Measurements from ENCODE around the gene BAZ1B.
"Not testable (repeated sequence)": the region's sequence is repeated elsewhere in the genome, so short reads cannot be mapped to it uniquely, and the experiment has no call there.

Gene BAZ1B

DNA sequence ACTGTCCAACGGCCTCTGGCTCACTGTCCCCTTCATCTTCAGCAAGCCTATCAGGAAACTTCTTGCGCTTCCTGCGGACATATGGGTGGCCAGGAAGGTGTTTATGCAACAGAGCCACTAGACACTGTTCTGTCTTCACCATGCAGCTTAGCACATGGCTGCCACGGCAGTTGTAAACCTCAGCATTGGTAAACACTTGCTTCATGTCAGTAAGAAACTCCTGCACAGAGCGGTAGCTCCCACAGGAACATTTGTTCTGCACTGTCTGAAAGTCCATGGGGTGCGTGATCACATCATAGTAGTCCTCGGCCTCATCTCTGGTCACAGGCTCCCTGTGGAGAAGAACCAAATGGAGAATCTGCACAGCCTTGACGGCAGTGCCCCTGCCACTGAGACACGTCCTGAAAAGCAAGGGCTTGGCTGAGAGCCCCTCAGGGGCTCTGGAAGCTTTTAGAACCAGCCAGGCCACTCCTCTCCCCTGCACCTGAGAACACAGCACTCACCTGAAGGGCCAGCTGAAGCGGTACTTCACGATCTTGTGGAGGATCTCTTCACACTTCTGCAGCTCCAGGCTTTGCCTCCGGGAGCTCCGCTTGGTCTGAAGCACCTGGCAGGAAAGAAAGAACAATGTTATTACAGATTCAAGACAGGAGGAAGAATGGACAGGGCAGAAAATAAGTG is 79.7 kb downstream of the BAZ1B start:
- no peak for DNase-seq

DNA sequence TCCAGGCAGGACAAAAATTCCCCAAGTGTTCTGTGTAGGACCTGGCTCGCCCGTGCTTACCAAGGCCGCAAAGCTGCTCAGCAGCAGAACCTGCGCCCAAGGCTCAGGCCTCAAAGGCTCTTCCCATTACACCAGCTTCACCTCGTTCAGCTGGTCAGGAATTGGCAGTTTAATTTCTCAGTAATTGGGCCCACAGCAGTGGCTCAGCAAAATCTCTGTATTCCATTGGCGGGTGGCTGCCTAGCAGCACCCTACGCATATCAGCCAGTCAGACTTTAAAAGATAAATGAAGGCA is 82.7 kb downstream of the BAZ1B start:
- no peak for DNase-seq

DNA sequence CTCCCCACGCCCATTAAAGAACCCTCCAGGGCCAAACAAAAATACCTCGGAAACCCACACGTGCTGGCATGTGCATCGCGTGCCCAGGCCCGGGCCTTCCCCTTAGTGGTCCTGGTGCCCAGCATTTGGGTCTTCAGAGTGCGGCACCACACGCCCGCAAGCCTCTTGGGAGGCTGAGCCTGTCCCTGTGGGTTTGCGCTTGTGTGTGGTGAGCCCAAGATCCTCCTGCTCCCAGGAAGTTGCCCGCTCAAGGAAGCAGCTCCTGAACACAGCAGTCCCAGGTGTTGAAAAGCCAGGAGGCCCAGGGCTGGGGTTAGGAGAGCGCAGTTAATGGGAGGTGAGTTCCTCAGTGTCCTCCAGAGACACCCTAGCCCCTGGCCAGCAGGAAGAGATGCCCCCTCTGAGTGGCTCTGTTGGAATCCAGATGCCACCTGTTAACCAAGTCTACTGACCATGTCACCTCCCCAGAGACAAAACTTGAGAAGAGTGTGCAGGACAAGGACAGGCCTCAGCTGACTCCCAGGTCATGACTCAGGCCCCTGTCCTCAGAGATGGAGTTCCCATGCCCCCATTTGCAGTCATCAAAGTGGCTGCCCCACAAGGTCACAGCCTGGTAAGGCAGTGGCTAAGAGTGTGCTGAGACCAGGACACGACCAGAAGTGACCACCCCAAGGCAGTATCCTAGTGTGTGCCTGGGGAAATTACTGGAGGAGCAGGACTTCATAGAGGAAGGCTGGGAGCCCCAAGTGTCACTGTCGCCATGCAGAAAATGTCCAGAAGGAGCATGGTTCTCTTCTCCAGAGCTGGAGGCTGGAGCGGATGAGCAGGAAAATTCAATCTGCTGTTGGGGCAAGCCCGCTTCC is 83.3 kb downstream of the BAZ1B start:
- DNase-seq = no peak

DNA sequence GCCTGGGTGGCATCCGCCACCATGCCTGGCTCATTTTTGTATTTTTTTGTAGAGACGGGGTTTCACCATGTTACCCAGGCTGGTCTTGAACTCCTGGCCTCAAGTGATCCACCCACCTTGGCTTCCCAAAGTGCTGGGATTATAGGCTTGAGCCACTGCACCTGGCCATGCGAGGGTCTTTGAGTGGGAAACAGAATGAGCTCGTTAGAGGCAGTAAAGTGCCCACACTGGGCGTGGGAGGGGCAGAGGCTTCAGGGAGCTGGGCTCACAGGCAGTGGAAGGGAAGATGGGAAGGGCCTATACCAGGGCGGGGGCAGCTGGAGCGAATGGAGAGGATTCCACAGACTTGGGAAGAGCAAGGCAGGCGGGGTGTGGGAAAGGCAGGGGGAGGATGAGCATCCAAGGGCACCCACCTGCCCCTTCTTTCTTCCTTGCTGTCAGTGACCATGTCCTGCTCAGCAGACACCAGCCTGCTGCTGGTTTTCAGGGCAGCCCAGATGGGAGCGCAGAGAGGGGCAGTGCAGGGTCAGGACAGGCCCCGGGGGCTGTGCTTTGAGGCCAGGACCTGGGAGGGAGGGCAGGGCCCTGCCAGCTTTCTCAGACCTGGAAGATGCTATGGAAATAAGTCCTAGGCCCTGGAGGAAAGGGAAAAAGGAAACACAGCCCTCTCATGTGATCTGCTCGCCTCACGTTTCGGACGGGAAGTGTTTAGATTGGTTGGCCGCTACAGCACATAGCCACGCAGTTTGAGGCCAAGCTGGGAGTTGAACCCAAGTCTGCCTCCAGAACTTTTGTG is 84.3 kb downstream of the BAZ1B start:
- DNase-seq = peak; percentile 18

DNA sequence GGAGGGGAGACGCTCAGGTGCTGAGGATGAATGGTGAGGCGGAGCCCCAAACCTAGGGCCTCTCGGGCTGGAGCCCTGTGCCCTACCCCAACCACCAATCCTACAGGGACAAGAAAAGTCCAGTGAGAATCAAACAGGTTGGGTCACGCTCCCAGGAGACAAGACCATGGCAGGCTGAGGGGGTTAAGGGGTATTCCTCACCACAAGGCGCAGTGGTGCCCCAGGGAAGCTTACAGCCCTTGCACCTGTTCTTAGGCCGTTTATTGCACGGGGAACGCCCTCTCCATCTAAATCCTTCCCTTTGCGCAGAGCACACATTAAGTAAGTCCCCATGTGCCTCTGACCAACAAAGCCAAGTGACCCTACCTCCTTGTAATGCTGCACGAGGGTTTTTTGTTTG is 85.0 kb downstream of the BAZ1B start:
- no peak for DNase-seq

DNA sequence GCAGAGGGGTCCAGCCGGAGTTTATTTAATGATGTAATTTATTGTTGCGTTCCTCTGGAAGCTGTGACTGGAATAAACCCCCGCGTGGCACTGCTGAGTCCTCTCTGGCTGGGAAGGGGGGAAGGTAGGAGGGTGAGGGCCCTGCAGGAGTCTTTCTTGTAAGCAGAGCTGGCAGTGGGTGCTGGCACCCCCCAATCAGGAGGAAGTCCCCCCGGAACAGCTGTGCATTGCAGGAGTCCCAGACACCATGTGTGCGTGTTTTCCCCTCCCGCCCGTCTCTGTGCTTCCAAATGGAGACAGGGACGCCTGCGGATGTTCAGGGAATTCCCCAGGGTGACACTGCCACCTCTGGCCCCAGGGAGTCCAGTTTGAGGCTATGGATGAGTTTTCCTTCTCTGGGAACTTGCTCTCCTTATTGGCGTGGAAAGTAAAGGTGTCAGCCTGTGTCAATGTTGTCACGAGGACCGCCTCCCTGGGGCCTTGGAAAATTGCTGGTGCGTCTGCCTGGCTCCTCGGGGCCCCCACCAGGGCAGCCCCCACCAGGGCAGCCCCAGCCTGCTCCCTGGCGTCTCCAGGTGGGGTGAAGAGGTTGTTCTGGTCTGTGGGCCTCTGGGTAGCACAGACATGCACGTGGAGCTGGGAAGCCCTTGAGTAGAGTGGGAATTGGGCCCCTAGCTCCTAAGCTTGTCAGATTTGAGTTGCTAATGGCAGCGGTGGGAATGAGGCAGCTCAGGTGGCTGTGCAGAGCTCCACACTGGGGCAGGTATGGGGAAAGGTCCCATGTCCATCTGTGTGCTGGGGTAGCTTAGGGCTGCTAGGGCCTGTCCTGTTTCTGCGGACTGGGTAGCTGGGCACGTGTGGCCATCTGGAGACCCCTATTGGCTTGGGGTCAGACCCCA is 85.8 kb downstream of the BAZ1B start:
- no peak for DNase-seq

DNA sequence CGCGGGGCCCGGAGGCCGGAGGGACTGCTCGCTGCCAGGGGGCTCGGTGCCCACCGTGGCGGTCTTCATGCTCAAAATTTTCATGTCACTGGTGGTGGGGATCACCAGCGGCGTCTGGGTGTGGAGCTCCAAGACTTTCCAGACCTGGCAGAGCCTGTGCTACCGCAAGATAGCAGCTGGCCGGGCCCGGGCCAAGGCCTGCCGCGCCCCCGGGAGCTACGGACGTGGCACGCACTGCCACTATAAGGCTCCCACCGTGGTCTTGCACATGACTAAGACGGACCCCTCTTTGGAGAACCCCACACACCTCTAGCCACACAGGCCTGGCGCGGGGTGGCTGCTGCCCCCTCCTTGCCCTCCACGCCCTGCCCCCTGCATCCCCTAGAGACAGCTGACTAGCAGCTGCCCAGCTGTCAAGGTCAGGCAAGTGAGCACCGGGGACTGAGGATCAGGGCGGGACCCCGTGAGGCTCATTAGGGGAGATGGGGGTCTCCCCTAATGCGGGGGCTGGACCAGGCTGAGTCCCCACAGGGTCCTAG is 86.6 kb downstream of the BAZ1B start:
- no peak for DNase-seq

DNA sequence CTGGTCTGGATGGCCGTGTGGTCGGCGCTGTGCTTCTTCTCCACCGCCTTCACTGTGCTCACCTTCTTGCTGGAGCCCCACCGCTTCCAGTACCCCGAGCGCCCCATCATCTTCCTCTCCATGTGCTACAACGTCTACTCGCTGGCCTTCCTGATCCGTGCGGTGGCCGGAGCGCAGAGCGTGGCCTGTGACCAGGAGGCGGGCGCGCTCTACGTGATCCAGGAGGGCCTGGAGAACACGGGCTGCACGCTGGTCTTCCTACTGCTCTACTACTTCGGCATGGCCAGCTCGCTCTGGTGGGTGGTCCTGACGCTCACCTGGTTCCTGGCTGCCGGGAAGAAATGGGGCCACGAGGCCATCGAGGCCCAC is 87.4 kb downstream of the BAZ1B start:
- DNase-seq = no peak

DNA sequence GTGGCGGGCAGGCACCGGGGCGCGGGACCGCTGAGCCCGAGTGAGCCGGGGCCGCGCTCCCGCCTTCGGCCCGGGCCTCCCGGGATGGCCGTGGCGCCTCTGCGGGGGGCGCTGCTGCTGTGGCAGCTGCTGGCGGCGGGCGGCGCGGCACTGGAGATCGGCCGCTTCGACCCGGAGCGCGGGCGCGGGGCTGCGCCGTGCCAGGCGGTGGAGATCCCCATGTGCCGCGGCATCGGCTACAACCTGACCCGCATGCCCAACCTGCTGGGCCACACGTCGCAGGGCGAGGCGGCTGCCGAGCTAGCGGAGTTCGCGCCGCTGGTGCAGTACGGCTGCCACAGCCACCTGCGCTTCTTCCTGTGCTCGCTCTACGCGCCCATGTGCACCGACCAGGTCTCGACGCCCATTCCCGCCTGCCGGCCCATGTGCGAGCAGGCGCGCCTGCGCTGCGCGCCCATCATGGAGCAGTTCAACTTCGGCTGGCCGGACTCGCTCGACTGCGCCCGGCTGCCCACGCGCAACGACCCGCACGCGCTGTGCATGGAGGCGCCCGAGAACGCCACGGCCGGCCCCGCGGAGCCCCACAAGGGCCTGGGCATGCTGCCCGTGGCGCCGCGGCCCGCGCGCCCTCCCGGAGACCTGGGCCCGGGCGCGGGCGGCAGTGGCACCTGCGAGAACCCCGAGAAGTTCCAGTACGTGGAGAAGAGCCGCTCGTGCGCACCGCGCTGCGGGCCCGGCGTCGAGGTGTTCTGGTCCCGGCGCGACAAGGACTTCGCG is 88.0 kb downstream of the BAZ1B start:
- DNase-seq = no peak

DNA sequence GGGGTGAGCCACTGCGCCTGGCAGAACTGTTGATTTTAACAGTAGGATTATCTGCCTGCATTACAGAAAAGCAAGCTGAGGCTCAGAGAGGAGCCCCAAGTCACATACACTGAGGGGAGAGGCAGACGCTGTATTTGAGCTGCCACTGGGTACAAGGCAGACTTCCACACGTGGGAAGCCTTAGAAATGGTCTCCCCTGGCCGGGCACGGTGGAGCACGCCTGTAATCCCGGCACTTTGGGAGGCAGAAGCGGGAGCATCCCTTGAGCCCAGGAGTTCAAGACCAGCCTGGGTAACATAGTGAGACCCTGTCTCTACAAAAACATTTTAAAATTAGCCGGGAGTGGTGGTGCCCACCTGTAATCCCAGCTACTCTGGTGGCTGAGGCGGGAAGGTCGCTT is 89.4 kb downstream of the BAZ1B start:
- no peak for DNase-seq

DNA sequence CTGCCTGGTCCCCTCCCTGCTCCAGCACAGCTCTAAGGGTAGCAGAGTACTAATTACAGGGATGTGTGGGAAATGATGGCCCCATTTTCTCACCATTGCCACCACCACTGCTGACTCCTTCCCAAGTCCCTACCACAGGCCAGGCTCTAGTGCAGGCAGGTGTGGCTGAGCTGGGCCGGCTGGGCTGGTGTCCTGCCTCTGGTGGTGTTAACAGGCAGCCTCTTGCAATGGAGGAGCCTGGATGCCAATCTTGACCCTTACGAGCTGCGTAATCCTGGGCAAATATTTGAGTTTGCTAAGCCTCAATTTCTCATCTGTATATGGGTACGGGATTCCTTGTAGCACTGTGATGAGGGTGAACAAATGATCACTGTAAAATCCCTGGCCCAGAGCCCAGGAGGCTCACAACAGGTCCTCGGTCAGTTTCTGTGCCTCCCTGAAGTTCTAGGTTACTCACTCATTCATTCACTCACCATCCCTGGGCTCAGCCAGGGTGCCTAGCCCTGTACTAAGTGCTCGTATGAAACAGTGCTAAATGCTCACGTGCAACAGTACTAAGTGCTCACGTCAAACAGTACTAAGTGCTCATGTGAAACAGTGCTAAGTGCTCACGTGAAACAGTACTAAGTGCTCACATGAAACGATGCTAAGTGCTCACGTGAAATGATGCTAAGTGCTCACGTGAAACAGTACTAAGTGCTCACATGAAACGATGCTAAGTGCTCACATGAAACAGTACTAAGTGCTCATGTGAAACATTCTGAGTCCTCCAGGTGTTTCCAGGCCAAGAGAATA is 90.9 kb downstream of the BAZ1B start:
- DNase-seq = no peak

DNA sequence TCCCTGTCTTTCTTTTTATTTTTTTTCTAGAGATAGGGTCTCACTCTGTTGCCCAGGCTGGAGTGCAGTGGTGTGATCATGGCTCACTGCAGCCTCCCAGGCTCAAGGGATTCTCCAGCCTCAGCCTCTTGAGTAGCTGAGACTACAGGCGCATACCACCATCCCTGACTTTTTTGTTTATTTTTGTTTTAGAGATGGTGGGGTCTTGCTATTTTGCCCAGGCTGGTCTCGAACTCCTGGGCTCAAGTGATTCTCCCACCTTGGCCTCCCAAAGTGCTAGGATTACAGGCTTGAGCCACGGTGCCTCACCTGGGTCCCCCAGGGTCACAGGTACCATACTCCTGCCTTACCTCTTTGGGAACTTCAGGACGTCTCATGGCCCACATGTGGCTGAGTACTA is 91.6 kb downstream of the BAZ1B start:
- not testable (repeated sequence) for DNase-seq

DNA sequence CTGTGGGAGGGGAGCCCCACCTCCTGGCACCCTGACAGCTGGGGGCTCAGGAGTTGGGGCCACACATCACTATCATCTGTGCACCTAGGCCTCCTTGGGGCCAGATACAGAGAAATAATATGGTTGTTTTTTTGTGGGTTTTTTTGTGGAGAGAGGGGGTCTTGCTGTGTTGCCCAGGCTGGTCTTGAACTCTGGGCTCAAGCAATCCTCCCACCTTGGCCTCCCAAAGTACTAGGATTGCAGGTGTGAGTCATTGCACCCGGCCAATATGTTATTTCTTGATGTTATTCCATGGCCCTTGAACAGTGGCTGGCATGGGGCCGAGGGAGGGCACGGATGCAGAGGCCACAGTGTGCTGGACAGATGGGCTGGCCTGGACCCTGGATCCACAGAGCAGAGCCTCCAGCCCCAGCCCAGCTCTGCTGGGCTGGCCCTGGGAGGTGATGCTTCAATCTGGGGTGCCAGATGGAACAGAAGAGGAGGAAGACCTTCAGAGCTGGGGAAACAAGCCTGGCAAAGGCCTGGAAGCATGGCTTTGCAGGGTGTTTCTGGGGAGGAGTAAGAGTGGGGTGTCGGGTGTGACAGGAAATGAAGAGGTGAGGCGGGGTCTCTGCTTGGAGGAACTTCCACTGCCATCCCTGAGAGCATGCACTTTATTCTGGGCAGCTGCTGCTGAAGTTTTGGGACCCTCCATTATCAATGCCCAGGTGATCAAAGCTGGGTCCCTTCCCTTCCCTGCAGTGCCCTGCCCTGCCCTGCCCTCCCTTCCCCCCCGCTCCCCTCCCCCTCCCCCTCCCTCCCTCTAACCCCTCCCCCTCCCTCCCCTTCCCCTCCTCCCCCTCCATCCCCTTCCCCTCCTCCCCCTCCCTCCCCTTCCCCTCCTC is 92.2 kb downstream of the BAZ1B start:
- DNase-seq = no peak

DNA sequence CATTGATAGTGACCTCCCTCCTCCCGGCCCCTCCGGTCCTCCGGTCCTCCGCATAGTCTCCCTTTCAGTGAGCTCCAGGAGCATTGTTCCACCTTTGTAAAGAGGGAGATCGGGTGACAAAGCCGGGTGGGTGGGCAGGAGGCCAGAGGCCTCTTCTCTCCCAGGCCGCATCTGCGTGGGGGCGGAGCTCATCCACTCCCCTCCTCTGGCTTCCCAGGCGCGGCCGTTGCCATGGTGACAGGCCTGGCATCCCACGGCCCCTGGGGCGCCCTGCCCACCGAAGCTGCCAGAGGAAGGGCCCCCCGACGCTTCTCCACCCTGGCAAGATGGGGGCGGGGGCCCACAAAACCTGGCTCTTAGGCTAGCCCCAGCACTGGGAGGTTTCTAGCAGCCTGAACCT is 92.9 kb downstream of the BAZ1B start:
- peak; percentile 56 for DNase-seq

DNA sequence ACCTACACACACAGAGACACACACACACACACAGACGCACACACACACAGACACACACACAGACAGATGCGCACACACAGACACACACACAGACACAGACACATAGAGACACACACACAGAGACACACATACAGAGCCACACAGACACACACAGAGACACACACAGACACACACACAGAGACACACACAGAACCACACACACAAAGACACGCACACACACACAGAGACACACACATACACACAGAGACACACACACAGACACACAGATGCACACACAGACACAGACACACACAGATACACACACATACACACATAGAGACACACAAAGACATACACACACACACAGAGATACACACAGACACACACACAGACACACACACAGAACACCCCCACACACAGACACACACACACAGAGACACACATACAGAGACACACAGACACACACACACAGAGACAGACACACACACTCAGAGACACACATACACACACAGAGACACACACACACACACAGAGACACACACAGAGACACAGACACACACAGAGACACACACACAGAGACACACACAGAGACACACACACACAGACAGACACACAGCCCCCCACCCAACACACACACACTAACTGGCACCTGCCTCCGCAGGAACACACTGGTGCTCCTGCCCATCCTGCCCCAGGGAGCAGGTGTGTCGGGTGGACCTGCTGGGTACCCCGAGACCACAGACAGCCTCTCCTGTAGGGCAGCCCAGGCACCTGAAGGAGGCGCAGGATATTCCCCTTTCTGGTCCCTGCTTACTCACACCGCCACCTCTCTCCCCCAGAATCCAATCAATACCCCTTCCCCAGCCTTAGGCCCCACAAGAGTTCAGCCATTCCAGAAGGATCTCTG is 93.9 kb downstream of the BAZ1B start:
- no peak for DNase-seq

DNA sequence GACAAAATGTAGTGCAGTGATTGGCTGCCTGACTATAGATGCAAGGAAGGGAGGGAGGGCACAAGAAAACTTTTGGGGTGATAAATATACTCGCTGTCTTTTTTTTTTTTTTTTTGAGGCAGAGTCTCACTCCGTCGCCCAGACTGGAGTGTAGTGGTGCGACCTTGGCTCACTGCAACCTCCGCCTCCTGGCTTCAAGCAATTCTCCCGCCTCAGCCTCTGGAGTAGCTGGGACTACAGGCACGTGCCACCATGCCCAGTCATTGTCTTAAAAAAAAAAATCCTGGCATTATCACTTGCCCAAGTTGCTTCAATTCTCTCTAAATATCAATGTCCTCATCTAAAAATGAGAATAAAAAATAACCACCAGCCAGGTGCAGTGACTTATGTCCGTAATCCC is 96.1 kb downstream of the BAZ1B start:
- DNase-seq = no peak

DNA sequence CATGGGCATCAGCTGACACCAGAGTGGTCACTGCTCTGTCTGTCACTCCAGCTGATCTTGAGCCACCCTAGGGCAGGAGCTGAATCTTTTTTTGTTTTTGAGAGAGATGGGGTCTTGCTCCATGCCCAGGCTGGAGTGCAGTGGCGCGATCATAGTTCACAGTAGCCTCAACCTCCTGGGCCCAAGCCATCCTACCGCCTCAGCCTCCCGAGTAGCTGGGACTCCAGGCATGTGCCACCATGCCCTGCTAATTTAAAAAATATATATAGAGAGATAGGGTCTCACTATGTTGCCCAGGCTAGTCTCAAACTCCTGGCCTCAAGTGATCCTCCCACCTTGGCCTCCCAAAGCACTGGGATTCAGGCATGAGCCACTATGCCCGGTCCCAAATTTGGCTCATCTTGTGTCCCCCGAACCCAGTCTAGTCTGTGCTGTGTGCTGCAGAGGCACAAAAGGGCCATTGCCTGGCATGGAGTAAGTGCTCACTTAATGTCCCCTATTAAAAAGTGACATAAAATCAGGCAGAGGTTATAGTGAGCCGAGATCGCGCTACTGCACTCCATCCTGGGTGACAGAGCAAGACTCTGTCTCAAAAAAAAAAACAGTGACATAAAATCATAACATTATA is 96.6 kb downstream of the BAZ1B start:
- no peak for DNase-seq

DNA sequence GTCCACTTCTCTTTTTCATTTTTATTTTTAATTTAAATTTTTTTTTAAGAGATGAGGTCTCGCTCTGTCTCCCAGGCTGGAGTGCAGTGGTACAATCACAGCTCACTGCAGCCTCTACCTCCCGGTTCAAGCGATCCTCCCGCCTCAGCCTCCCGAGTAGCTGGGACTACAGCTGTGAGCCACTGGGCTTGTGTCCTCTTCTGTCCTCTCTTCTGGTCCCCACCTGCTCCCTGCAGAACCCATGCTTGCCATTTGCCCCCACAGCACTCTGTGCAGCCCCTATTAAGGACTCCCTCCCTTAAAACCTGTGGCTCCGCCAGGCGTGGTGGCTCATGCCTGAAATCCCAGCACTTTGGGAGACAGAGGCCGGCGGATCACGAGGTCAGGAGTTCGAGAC is 97.6 kb downstream of the BAZ1B start:
- DNase-seq = no peak
